ES-I3 (cell line): ENCODE measurements around the gene RAVER1.

Source experiments
- H3K36me3 ChIP-seq: 2 replicates; pipeline ENCODE4 v1.6.1; 2013; ENCODE audit warnings: mild to moderate bottlenecking, low read length, control low read depth, moderate library complexity; ENCODE audit not compliant: insufficient read depth
- H3K4me1 ChIP-seq: 2 replicates; pipeline ENCODE4 v1.6.1; 2013; ENCODE audit warnings: mild to moderate bottlenecking, control low read depth, low read length; ENCODE audit not compliant: insufficient read depth
- H3K9ac ChIP-seq: 2 replicates; pipeline ENCODE4 v1.6.1; 2013; ENCODE audit warnings: low read depth, mild to moderate bottlenecking, low read length, moderate library complexity
- H3K9me3 ChIP-seq: 2 replicates; pipeline ENCODE4 v1.6.1; 2013; ENCODE audit warnings: mild to moderate bottlenecking, low read length, moderate library complexity; ENCODE audit not compliant: control insufficient read depth, insufficient read depth

RAVER1 gene

GRCh38 chr19:10317045-10317856 is 16.1 kb downstream of the RAVER1 start:
- H3K4me1 ChIP-seq = no peaks in the 10 kb centered on the region
- H3K36me3 ChIP-seq = peaks cover 13% of the 10 kb centered on the region
- no peak overlapping the region for H3K9ac ChIP-seq
- H3K9me3 ChIP-seq = no peaks in the 10 kb centered on the region

DNA sequence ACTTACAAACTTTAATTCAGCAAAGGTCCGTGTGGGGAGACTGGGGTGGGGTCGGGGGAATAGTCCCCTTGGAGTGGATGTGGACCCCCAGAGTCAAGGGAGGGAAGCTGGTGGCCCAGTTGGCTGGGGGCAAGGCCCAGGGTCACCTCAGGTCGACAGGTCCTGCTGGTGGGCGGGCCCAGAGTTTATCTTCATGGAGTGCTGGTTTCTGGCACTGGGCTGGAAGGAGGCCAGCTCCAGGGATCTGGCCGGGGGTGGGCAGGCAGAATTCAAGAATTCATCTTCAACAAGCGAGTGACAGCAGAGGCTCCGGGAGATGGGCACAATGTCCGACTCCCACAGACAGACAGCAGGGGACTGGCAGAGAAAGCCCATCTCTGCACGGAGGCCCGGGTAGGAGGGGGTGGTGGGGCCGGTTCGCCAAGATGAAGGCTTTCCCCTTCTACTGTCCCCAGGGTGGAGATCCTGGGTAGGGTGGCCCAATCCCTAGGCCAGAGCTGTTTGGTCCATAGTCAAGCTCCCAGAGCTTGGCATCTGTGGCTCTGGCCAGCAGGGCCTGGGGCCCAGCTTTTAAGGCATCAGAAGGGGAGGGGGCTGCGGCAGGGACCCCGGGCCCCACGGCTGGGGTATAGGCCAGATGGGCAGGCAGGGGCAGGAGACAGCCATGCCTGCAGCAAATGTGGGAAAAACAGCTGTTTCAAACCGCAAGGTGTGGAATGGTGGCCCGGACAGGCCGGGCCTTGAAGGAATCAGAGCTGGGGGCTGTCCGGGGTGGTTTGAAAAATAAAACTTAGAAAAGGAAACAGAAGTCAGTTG is 16.9 kb downstream of the RAVER1 start:
- peaks cover 7% of the 10 kb centered on the region for H3K36me3 ChIP-seq
- no peaks in the 10 kb centered on the region for H3K9me3 ChIP-seq
- H3K9ac ChIP-seq = no peak overlapping the region
- H3K4me1 ChIP-seq = no peaks in the 10 kb centered on the region

GRCh38 chr19:10315335-10316214 is 17.8 kb downstream of the RAVER1 start, which contains the start of gene FDX2:
Gene FDX2, minus strand, starts transcription at chr19:10316015. Its CDS starts 19 bp downstream, at chr19:10315996.
- Histone ChIP-seq H3K9ac (peak within 1 kb of the TSS; percentile 64), H3K4me1 (no peaks in the 10 kb centered on the region), H3K9me3 (no peaks in the 10 kb centered on the region), H3K36me3 (peaks cover 7% of the 10 kb centered on the region)

- no peaks in the 10 kb centered on the region for H3K36me3 ChIP-seq
These were observed 23.9 kb downstream of the RAVER1 start, which contains the start of gene ZGLP1 for GRCh38 chr19:10309423-10309822. Gene ZGLP1, minus strand, starts transcription at chr19:10309815.

GRCh38 chr19:10306327-10306726 is 27.0 kb downstream of the RAVER1 start:
- no peaks in the 10 kb centered on the region for H3K36me3 ChIP-seq
- peaks cover 5% of the 10 kb centered on the region; the same call in 1 of the 2 replicates for H3K4me1 ChIP-seq
- no peak overlapping the region for H3K9ac ChIP-seq
- no peaks in the 10 kb centered on the region for H3K9me3 ChIP-seq

More at GRCh38 chr19:10309423-10309822, 23.9 kb downstream of the RAVER1 start, which contains the start of gene ZGLP1:
- H3K9ac ChIP-seq = no peak within 1 kb of the TSS
- no peaks in the 10 kb centered on the region for H3K9me3 ChIP-seq
- peaks cover 5% of the 10 kb centered on the region; the same call in 1 of the 2 replicates for H3K4me1 ChIP-seq

DNA sequence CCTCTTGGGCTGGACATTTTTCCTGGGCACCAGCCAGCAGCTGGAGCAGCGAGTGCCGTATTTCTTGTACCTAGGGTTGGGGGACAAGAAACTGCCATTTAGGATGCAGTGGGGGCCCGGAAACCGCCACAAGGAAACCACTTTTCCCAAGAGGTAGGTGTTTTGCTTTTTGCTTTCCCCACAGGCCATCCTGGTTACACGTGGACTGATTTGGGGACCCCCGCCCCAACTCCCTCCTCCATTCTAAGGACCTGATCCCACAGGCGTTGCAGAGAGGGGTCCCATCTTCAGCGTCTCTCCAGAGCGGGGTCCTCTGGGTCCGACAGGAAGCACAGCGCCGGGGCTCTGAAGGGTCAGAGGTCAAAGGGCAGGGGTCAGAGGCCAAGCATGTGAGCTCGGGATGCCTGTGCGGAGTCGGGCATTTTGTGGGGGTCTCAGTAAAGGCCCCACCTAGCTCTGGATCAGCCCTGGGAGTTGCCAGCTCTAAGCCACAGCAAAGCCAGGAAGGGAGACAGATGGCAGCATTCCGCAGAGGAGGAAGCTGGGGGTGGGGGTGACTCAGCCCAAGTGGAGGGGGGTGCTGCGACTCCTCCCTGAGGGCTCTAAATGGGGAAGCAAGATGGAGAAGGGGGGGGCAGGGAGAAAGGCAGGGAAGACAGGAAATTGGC is 28.1 kb downstream of the RAVER1 start:
- Histone ChIP-seq H3K9me3 (no peaks in the 10 kb centered on the region), H3K4me1 (peaks cover 5% of the 10 kb centered on the region; the same call in 1 of the 2 replicates), H3K36me3 (no peaks in the 10 kb centered on the region), H3K9ac (no peak overlapping the region)

GRCh38 chr19:10299545-10300458 is 33.5 kb downstream of the RAVER1 start:
- Histone ChIP-seq H3K36me3 (no peaks in the 10 kb centered on the region), H3K9me3 (no peaks in the 10 kb centered on the region), H3K9ac (no peak overlapping the region), H3K4me1 (no peaks in the 10 kb centered on the region)

DNA sequence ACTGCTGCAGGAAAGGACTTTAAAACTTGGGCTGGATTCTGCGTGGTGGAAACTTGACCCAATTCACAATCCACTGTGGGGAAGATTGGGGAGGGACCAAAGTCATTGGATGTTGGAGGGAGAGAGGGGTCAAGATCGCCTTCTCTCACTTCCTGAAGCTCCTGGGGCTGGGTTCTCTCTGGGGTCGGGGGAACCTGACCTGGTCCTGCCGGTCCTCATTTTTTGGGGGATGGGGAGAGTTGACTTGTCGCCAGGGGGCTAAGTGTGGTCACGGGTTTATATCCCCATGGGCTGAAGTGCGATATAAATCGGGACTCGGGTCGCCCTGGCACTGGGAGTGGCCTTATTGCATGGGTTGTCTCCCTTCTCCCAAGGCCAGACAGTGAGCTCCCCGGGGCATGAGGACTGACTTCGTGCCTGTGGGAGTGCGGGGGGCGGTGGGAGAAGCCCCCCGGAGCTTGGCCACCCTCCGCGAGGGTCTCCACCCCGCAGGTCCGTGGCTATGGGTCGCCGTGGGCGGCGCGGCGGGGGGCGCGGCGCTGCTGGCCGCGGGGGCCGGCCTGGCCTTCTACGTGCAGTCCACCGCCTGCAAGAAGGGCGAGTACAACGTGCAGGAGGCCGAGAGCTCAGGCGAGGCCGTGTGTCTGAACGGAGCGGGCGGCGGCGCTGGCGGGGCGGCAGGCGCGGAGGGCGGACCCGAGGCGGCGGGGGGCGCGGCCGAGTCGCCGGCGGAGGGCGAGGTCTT is 37.3 kb downstream of the RAVER1 start:
- Histone ChIP-seq H3K9ac (peak overlapping the region; percentile 55; the same call in 1 of the 2 replicates), H3K4me1 (no peaks in the 10 kb centered on the region; the same call in 1 of the 2 replicates), H3K36me3 (no peaks in the 10 kb centered on the region)

GRCh38 chr19:10295305-10295846 is 38.0 kb downstream of the RAVER1 start:
- H3K9ac ChIP-seq = peak overlapping the region; percentile 55; the same call in 1 of the 2 replicates
- H3K36me3 ChIP-seq = no peaks in the 10 kb centered on the region
- no peaks in the 10 kb centered on the region; the same call in 1 of the 2 replicates for H3K4me1 ChIP-seq
- no peaks in the 10 kb centered on the region for H3K9me3 ChIP-seq

More for the DNA sequence above, 37.3 kb downstream of the RAVER1 start:
- H3K9me3 ChIP-seq = no peaks in the 10 kb centered on the region

GRCh38 chr19:10294368-10294697 is 39.0 kb downstream of the RAVER1 start:
- H3K4me1 ChIP-seq = no peaks in the 10 kb centered on the region; the same call in 1 of the 2 replicates
- H3K9ac ChIP-seq = no peak overlapping the region
- H3K9me3 ChIP-seq = no peaks in the 10 kb centered on the region
- no peaks in the 10 kb centered on the region for H3K36me3 ChIP-seq

DNA sequence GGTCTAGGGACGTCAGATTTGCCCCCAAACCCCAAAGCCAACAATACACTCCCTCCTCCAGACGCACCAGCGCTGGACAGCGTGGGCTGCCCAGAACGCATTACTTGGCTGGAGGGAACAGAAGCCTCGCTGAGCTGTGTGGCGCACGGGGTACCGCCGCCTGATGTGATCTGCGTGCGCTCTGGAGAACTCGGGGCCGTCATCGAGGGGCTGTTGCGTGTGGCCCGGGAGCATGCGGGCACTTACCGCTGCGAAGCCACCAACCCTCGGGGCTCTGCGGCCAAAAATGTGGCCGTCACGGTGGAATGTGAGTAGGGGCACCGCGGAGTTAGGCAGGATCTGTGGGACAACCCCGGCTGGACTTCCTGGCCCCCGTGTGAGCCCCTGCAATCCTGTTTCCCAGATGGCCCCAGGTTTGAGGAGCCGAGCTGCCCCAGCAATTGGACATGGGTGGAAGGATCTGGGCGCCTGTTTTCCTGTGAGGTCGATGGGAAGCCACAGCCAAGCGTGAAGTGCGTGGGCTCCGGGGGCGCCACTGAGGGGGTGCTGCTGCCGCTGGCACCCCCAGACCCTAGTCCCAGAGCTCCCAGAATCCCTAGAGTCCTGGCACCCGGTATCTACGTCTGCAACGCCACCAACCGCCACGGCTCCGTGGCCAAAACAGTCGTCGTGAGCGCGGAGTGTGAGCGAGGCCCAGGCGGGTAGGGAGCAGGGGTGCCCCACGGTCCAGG is 39.5 kb downstream of the RAVER1 start:
- Histone ChIP-seq H3K9ac (no peak overlapping the region; the same call in 1 of the 2 replicates), H3K4me1 (no peaks in the 10 kb centered on the region; the same call in 1 of the 2 replicates)

More for the DNA sequence above, 39.5 kb downstream of the RAVER1 start:
- H3K36me3 ChIP-seq = no peaks in the 10 kb centered on the region
- no peaks in the 10 kb centered on the region for H3K9me3 ChIP-seq
